ENCODE measurements around the gene ENOX2.
"Not testable (repeated sequence)": the region's sequence is repeated elsewhere in the genome, so short reads cannot be mapped to it uniquely, and the experiment has no call there.

ENOX2 gene

GRCh38 chrX:130902783-130903613 lies at the start of gene ENOX2:
Gene ENOX2 (minus strand): TSS chrX:130903209. CDS start chrX:130703216, 199,993 bp downstream.
- DNase-seq: peak; percentile 75

GRCh38 chrX:130952266-130953043 lies 49.4 kb upstream of the ENOX2 start:
- no peak for DNase-seq

GRCh38 chrX:130944230-130944629 lies 41.2 kb upstream of the ENOX2 start:
- no peak for DNase-seq

GRCh38 chrX:130937101-130937500 lies 34.1 kb upstream of the ENOX2 start:
- no peak for DNase-seq

- no peak for DNase-seq
Observed at GRCh38 chrX:130933358-130933757, 30.3 kb upstream of the ENOX2 start.

- DNase-seq: not testable (repeated sequence)
Observed at GRCh38 chrX:130920405-130920804, 17.4 kb upstream of the ENOX2 start.

GRCh38 chrX:130919676-130920075 lies 16.7 kb upstream of the ENOX2 start:
- not testable (repeated sequence) for DNase-seq

- not testable (repeated sequence) for DNase-seq
Observed at GRCh38 chrX:130918498-130918897, 15.5 kb upstream of the ENOX2 start.

GRCh38 chrX:130916636-130917422 lies 13.8 kb upstream of the ENOX2 start:
- no peak for DNase-seq

- DNase-seq: no peak
Observed at GRCh38 chrX:130915302-130915701, 12.3 kb upstream of the ENOX2 start.

GRCh38 chrX:130909469-130910136 lies 6.6 kb upstream of the ENOX2 start:
- DNase-seq: no peak

GRCh38 chrX:130906776-130907175 lies 3.8 kb upstream of the ENOX2 start:
- no peak for DNase-seq

GRCh38 chrX:130902446-130902782 lies 595 bp downstream of the ENOX2 start:
- DNase-seq: no peak

- DNase-seq: no peak
Observed at GRCh38 chrX:130896802-130897501, 6.1 kb downstream of the ENOX2 start.

- no peak for DNase-seq
Observed at GRCh38 chrX:130896026-130896425, 7.0 kb downstream of the ENOX2 start.

GRCh38 chrX:130895299-130895698 lies 7.7 kb downstream of the ENOX2 start:
- DNase-seq: no peak

- no peak for DNase-seq
Observed at GRCh38 chrX:130893356-130894085, 9.5 kb downstream of the ENOX2 start.

- no peak for DNase-seq
Observed at GRCh38 chrX:130887376-130887775, 15.6 kb downstream of the ENOX2 start.

GRCh38 chrX:130885996-130886395 lies 17.0 kb downstream of the ENOX2 start:
- no peak for DNase-seq

- DNase-seq: no peak
Observed at GRCh38 chrX:130885508-130885907, 17.5 kb downstream of the ENOX2 start.

- no peak for DNase-seq
Observed at GRCh38 chrX:130884627-130885026, 18.4 kb downstream of the ENOX2 start.
